GM21723 (cell line): ENCODE data around the gene FGFBP3.

Experiments used
- ATAC-seq: cut with Tn5 transposase; IDR thresholded peaks from one replicate; pipeline ENCODE4 v1.9.1; 2021; ENCODE audit warnings: mild to moderate bottlenecking, moderate library complexity; ENCODE audit not compliant: unreplicated experiment

FGFBP3 gene

GRCh38 chr10:91860885-91861284 lies 48.4 kb downstream of the FGFBP3 start:
- no peak for ATAC-seq

GRCh38 chr10:91856637-91857036 lies 52.6 kb downstream of the FGFBP3 start:
- ATAC-seq = no peak
